KMS-11 (cell line): Measurements from ENCODE around the gene NTM.

Experiments
- H2AFZ ChIP-seq: fragments of 200-600 bp; sonication (generic); 2 replicates; pipeline ENCODE4 v1.6.1; 2016; ENCODE audit warnings: antibody characterized with exemption, mixed run types, low read depth
- H3K27ac ChIP-seq: fragments of 200-600 bp; sonication (generic); 2 replicates; pipeline ENCODE4 v1.6.1; 2016; ENCODE audit warnings: mild to moderate bottlenecking, mixed run types
- H3K27me3 ChIP-seq: fragments of 200-600 bp; sonication (generic); 2 replicates; pipeline ENCODE4 v1.6.1; 2017; ENCODE audit warnings: mild to moderate bottlenecking, low read depth, mixed run types, moderate library complexity; ENCODE audit not compliant: insufficient read depth
- H3K36me3 ChIP-seq: fragments of 200-600 bp; sonication (generic); 2 replicates; pipeline ENCODE4 v1.6.1; 2017; ENCODE audit warnings: mild to moderate bottlenecking, mixed run types; ENCODE audit not compliant: insufficient read depth
- H3K4me1 ChIP-seq: fragments of 200-600 bp; sonication (generic); 2 replicates; pipeline ENCODE4 v1.6.1; 2016; ENCODE audit warnings: mild to moderate bottlenecking, low read depth, mixed run types; ENCODE audit not compliant: poor library complexity, severe bottlenecking
- H3K4me2 ChIP-seq: fragments of 200-600 bp; sonication (generic); 2 replicates; pipeline ENCODE4 v1.7.0; 2016; ENCODE audit warnings: mild to moderate bottlenecking, mixed run types
- H3K4me3 ChIP-seq: fragments of 200-600 bp; sonication (generic); IDR thresholded peaks from 2 replicates; pipeline ENCODE4 v1.6.1; 2017; ENCODE audit warnings: low read depth, low read length, mixed read lengths; ENCODE audit not compliant: insufficient read depth
- H3K79me2 ChIP-seq: fragments of 200-600 bp; sonication (generic); 2 replicates; pipeline ENCODE4 v1.6.1; 2016; ENCODE audit warnings: low read depth, mixed run types; ENCODE audit not compliant: insufficient read depth
- H3K9ac ChIP-seq: fragments of 200-600 bp; sonication (generic); 2 replicates; pipeline ENCODE4 v1.6.1; 2016; ENCODE audit warnings: mild to moderate bottlenecking, mixed run types
- H4K20me1 ChIP-seq: fragments of 200-600 bp; sonication (generic); 2 replicates; pipeline ENCODE4 v1.6.1; 2016; ENCODE audit warnings: mild to moderate bottlenecking, mixed run types; ENCODE audit not compliant: insufficient read depth
- CTCF ChIP-seq: fragments of 200-600 bp; sonication (generic); conservative IDR thresholded peaks from 2 replicates; pipeline ENCODE4 v1.6.1; 2017; ENCODE audit warnings: low read depth, mild to moderate bottlenecking, antibody characterized with exemption, low read length, moderate library complexity, mixed read lengths

The NTM gene

GRCh38 chr11:132116516-132116915 is 746.1 kb downstream of the NTM start:
- no peak overlapping the region for H2AFZ ChIP-seq
- no peak overlapping the region for H3K4me3 ChIP-seq
- no peaks in the 10 kb centered on the region for H3K27me3 ChIP-seq
- peaks cover 7% of the 10 kb centered on the region for H3K4me1 ChIP-seq
- no peak overlapping the region for H3K9ac ChIP-seq
- H4K20me1 ChIP-seq = no peaks in the 10 kb centered on the region
- H3K4me2 ChIP-seq = no peak overlapping the region
- H3K36me3 ChIP-seq = no peaks in the 10 kb centered on the region
- TF ChIP-seq CTCF = no peak
- H3K79me2 ChIP-seq = no peaks in the 10 kb centered on the region
- H3K27ac ChIP-seq = no peak overlapping the region

GRCh38 chr11:132118661-132119060 is 748.2 kb downstream of the NTM start:
- Histone ChIP-seq H3K79me2 (no peaks in the 10 kb centered on the region), H3K9ac (no peak overlapping the region), H3K4me2 (no peak overlapping the region), H2AFZ (no peak overlapping the region), H3K4me1 (peaks cover 7% of the 10 kb centered on the region), H3K36me3 (no peaks in the 10 kb centered on the region), H4K20me1 (no peaks in the 10 kb centered on the region), H3K27ac (no peak overlapping the region), H3K27me3 (no peaks in the 10 kb centered on the region), H3K4me3 (no peak overlapping the region)
- no peak for TF ChIP-seq CTCF

- no peak overlapping the region for H2AFZ ChIP-seq
- H3K4me1 ChIP-seq = peaks cover 2% of the 10 kb centered on the region
- H3K4me2 ChIP-seq = no peak overlapping the region
Observed at GRCh38 chr11:132119573-132119972, 749.2 kb downstream of the NTM start.

GRCh38 chr11:132122735-132123134 is 752.3 kb downstream of the NTM start:
- no peaks in the 10 kb centered on the region for H4K20me1 ChIP-seq
- no peak overlapping the region for H3K27ac ChIP-seq
- H3K4me2 ChIP-seq = no peak overlapping the region
- H3K27me3 ChIP-seq = no peaks in the 10 kb centered on the region
- no peak overlapping the region for H3K4me3 ChIP-seq
- H3K4me1 ChIP-seq = peaks cover 6% of the 10 kb centered on the region
- no peak overlapping the region for H3K9ac ChIP-seq
- H3K36me3 ChIP-seq = no peaks in the 10 kb centered on the region
- no peak overlapping the region for H2AFZ ChIP-seq
- TF ChIP-seq CTCF = no peak
- H3K79me2 ChIP-seq = no peaks in the 10 kb centered on the region

More at GRCh38 chr11:132119573-132119972, 749.2 kb downstream of the NTM start:
- Histone ChIP-seq H3K27ac (no peak overlapping the region), H3K4me3 (no peak overlapping the region), H3K79me2 (no peaks in the 10 kb centered on the region), H3K9ac (no peak overlapping the region), H3K27me3 (no peaks in the 10 kb centered on the region), H3K36me3 (no peaks in the 10 kb centered on the region), H4K20me1 (no peaks in the 10 kb centered on the region)
- TF ChIP-seq CTCF = no peak
